Measurements from ENCODE around the gene ZNF213.
A peak's percentile ranks its signal among the peaks of the same experiment; 100 is the strongest.
"Not testable (repeated sequence)": the region's sequence is repeated elsewhere in the genome, so short reads cannot be mapped to it uniquely, and the experiment has no call there.

Gene ZNF213

GRCh38 chr16:3129137-3130131, 5.4 kb upstream of the ZNF213 start:
- peak; percentile 84 for DNase-seq

- DNase-seq, result peak; percentile 57
Measured at GRCh38 chr16:3131755-3132377, 3.0 kb upstream of the ZNF213 start.

- DNase-seq, result no peak
Measured at GRCh38 chr16:3133844-3134243, 985 bp upstream of the ZNF213 start.

GRCh38 chr16:3135126-3135715, 392 bp downstream of the ZNF213 start:
- DNase-seq, result no peak

GRCh38 chr16:3137267-3137666, 2.4 kb downstream of the ZNF213 start:
- no peak for DNase-seq

- no peak for DNase-seq
Measured at GRCh38 chr16:3138342-3138741, 3.5 kb downstream of the ZNF213 start.

GRCh38 chr16:3138823-3139426, 4.1 kb downstream of the ZNF213 start:
- no peak for DNase-seq

GRCh38 chr16:3139561-3139960, 4.7 kb downstream of the ZNF213 start:
- DNase-seq, result not testable (repeated sequence)

GRCh38 chr16:3140603-3141427, 6.0 kb downstream of the ZNF213 start:
- DNase-seq, result no peak

GRCh38 chr16:3141781-3142311, 7.0 kb downstream of the ZNF213 start:
- DNase-seq, result no peak

GRCh38 chr16:3142327-3142726, 7.5 kb downstream of the ZNF213 start:
- DNase-seq, result no peak

GRCh38 chr16:3142770-3143169, 7.9 kb downstream of the ZNF213 start:
- DNase-seq, result no peak

GRCh38 chr16:3143189-3143588, 8.4 kb downstream of the ZNF213 start:
- no peak for DNase-seq

- DNase-seq, result peak; percentile 28
Measured at GRCh38 chr16:3143598-3144320, 8.9 kb downstream of the ZNF213 start.

- DNase-seq, result no peak
Measured at GRCh38 chr16:3144321-3144983, 9.6 kb downstream of the ZNF213 start.

- no peak for DNase-seq
Measured at GRCh38 chr16:3145151-3145550, 10.3 kb downstream of the ZNF213 start.

GRCh38 chr16:3145660-3146059, 10.8 kb downstream of the ZNF213 start:
- no peak for DNase-seq

- no peak for DNase-seq
Measured at GRCh38 chr16:3147046-3147756, 12.4 kb downstream of the ZNF213 start.

- DNase-seq, result no peak
Measured at GRCh38 chr16:3147757-3148104, 12.9 kb downstream of the ZNF213 start.
